GM23338 (cell line): ENCODE measurements around the gene MICALL2.

ENCODE experiments used
- CREB1 ChIP-seq: fragments of 250-450 bp; sonication (Bioruptor Pico); IDR thresholded peaks from 2 replicates; pipeline ENCODE4 v1.5.0; 2020; ENCODE audit warnings: low read depth, mild to moderate bottlenecking, moderate library complexity
- EZH2 ChIP-seq: fragments of 200-600 bp; sonication (generic); IDR thresholded peaks from one replicate; pipeline ENCODE4 v1.8.0; 2017; ENCODE audit warnings: antibody characterized with exemption, mild to moderate bottlenecking, low read depth; ENCODE audit not compliant: unreplicated experiment
- EZH2phosphoT487 ChIP-seq: fragments of 200-600 bp; sonication (generic); IDR thresholded peaks from one replicate; pipeline ENCODE4 v1.8.1; 2018; ENCODE audit warnings: antibody characterized with exemption; ENCODE audit not compliant: unreplicated experiment
- JUNB ChIP-seq: IDR thresholded peaks from one replicate; pipeline ENCODE4 v1.6.1; 2016; ENCODE audit warnings: antibody characterized with exemption; ENCODE audit not compliant: unreplicated experiment
- POLR2AphosphoS5 ChIP-seq: IDR thresholded peaks from 2 replicates; pipeline ENCODE4 v1.6.1; 2016; ENCODE audit warnings: antibody characterized with exemption, low read depth
- STAT1 ChIP-seq: IDR thresholded peaks from one replicate; pipeline ENCODE4 v1.6.1; 2016; ENCODE audit warnings: antibody characterized with exemption; ENCODE audit not compliant: unreplicated experiment
- ZNF114 ChIP-seq: fragments of 250-450 bp; sonication (Bioruptor Pico); IDR thresholded peaks from 2 replicates; pipeline ENCODE4 v1.5.0; 2020; ENCODE audit warnings: mild to moderate bottlenecking, moderate library complexity
- TF ChIP-seq, protein P1 (sequence below), 2 experiments: fragments of 200-600 bp in 1 of 2; sonication (generic) in 1 of 2; conservative IDR thresholded peaks; 2 replicates each; pipeline versions ENCODE4 v1.5.1 to v1.6.1; 2016 to 2017; ENCODE audit warnings: antibody characterized with exemption in 2 of 2, low read depth in 2 of 2, mild to moderate bottlenecking in 2 of 2, moderate library complexity in 1 of 2
- TF ChIP-seq, protein P2 (sequence below): IDR thresholded peaks from one replicate; pipeline ENCODE4 v1.6.1; 2018; ENCODE audit warnings: antibody characterized with exemption; ENCODE audit not compliant: unreplicated experiment

DNA sequence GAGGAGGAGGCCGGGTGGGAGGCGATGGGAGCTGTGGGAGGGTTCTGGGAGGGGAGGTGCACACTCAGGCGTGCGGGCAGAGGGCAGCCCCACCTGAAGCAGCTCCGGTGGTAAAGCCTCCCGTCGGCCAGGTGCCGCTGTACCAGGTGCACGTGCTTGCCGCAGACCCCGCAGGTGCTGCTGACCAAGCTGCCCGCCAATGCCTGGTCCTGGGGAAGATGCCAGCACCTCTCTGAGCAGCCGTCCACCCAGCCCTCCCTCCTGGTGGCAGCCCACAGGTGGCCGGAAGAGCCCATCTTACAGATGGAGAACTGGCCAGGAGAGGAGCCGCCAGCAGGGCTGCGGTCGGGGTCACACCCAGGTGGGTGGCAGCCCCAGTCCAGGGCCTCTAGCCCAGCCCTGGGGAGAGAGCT is 12.6 kb downstream of the MICALL2 start:
- no peak for TF ChIP-seq JUNB
- TF ChIP-seq, protein P1, sequence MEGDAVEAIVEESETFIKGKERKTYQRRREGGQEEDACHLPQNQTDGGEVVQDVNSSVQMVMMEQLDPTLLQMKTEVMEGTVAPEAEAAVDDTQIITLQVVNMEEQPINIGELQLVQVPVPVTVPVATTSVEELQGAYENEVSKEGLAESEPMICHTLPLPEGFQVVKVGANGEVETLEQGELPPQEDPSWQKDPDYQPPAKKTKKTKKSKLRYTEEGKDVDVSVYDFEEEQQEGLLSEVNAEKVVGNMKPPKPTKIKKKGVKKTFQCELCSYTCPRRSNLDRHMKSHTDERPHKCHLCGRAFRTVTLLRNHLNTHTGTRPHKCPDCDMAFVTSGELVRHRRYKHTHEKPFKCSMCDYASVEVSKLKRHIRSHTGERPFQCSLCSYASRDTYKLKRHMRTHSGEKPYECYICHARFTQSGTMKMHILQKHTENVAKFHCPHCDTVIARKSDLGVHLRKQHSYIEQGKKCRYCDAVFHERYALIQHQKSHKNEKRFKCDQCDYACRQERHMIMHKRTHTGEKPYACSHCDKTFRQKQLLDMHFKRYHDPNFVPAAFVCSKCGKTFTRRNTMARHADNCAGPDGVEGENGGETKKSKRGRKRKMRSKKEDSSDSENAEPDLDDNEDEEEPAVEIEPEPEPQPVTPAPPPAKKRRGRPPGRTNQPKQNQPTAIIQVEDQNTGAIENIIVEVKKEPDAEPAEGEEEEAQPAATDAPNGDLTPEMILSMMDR (conservative IDR thresholded peaks at IDR 0.05; ENCODE audit: low read depth in 2 of 2) = no peak
- TF ChIP-seq STAT1 = no peak
- no peak for TF ChIP-seq EZH2
- TF ChIP-seq EZH2phosphoT487 = no peak
- TF ChIP-seq POLR2AphosphoS5 = no peak
- no peak for TF ChIP-seq ZNF114 (CRISPR knock-in tag)
- TF ChIP-seq, protein P2, sequence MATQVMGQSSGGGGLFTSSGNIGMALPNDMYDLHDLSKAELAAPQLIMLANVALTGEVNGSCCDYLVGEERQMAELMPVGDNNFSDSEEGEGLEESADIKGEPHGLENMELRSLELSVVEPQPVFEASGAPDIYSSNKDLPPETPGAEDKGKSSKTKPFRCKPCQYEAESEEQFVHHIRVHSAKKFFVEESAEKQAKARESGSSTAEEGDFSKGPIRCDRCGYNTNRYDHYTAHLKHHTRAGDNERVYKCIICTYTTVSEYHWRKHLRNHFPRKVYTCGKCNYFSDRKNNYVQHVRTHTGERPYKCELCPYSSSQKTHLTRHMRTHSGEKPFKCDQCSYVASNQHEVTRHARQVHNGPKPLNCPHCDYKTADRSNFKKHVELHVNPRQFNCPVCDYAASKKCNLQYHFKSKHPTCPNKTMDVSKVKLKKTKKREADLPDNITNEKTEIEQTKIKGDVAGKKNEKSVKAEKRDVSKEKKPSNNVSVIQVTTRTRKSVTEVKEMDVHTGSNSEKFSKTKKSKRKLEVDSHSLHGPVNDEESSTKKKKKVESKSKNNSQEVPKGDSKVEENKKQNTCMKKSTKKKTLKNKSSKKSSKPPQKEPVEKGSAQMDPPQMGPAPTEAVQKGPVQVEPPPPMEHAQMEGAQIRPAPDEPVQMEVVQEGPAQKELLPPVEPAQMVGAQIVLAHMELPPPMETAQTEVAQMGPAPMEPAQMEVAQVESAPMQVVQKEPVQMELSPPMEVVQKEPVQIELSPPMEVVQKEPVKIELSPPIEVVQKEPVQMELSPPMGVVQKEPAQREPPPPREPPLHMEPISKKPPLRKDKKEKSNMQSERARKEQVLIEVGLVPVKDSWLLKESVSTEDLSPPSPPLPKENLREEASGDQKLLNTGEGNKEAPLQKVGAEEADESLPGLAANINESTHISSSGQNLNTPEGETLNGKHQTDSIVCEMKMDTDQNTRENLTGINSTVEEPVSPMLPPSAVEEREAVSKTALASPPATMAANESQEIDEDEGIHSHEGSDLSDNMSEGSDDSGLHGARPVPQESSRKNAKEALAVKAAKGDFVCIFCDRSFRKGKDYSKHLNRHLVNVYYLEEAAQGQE = no peak
- TF ChIP-seq CREB1 = no peak
